NCI-H1048 (cell line): Measurements from ENCODE around the gene BST2.
"Not testable (repeated sequence)": the region's sequence is repeated elsewhere in the genome, so short reads cannot be mapped to it uniquely, and the experiment has no call there.

Experiments
- DNase-seq: peaks from one replicate; lab custom pipeline; 2025; lab: John Stamatoyannopoulos, UW

The BST2 gene

DNA sequence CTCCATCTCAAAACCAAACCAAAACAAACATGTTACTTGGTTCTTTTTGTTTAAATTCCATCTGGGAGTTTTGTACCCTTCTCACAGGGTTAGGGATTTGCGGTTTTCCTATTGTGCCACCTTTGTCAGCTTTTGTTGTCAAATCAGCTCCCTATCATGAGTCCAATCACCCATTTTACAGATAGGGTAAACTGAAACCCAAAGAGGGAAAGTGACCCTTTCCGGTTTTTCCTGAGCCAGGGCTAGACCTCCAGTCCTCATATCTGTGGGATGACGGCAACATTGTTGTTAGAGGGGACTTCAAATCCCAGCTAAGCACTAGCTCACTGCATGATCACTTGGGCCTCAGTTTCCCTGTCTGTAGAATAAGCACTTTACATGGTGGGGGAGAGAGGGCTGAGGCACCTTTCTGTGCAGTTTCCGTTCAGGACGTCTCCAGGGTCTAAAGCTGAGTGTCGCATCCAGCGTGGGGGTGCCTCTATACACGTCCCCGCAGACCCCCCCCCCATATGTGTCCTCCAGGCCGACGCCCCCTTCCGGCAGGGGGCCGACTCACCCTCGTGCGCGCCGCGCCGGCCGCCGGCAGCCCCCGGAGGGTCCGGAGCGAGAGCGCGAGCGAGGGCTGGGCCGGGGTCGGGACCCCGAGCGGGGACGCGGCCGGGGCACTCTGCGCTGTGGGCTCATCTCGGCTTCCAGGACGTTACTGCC lies 15.3 kb downstream of the BST2 start:
- DNase-seq = no peak

DNA sequence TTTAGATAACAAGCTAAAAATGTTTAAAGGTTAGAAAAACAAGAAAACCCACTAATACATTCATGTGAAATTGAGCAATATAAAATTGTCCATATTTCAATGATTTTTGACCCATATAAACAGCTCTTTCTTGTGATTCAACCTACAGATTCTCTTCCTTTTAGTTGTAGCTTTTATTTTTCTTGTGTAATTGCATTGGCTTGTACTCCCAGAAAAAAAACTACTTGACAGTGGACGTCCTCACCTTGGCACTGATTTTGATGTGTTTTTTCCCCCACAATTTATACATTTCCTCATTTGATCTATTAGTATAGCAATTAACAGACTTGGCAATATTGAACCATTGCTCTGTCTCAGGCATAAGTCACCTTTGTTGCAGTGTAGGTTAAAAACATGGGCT lies 16.1 kb downstream of the BST2 start:
- DNase-seq = no peak

DNA sequence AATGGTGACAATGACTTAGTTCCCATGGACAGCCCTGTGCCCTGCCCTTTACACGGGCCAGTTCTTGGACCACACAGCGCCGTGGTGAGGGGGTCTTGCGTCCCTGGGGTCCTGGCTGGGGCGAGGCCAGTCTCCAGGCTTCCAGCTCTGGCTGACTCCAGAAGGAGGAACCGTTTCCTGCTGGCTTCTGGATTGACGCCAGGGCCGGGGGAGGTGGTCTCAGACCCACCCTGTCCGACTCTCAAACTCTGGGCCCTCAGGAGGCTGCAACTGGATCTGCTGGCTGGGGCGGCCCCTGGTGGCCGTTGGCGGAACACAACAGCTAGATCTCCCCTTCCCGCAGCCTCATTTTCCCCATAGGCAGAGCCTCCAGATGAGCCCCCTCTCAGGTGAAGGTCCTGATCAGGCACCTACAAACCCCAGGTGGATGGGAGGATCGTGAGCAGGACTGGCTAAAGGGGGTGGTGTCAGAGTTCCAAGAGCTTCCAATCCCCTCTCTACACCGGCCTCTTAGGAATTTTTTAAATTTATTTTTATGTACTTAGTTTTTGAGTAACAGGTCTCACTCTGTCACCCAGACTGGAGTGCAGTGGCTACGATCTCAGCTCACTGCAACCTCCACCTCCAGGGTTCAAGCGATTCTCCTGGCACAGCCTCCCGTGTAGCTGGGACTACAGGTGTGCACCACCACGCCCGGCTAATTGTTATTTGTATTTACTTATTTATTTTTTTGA lies 19.4 kb downstream of the BST2 start:
- DNase-seq = no peak

DNA sequence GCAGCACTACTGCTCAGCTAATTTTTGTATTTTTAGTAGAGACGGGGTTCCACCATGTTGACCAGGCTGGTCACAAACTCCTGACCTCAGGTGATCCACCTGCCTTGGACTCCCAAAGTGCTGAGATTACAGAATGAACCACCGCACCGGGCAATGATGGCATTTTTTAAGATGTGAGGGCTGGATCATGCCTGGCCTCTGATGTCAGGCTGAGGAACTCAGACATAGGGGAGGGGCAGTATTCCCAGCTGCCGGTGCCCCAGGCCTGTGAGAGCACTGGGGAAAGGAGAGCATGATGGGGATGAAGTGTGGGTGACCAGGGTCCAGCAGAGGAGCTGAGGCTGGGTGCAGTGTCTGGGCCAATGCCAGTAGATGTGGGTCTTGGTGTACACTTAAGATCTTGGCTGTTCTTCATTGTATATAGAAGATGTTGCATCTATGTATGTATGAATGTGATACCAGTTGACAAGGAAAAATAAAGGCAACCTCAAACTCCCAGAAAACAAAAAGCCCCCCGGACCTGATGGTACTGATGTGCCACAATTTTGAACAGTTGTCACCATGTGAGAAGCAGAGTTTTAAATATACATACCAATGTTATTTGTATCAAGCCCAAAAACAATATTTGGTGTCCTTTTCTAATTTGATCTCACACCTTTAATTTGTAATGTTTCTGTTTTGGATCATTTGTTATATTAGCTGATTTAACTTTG lies 24.8 kb downstream of the BST2 start:
- DNase-seq = no peak

DNA sequence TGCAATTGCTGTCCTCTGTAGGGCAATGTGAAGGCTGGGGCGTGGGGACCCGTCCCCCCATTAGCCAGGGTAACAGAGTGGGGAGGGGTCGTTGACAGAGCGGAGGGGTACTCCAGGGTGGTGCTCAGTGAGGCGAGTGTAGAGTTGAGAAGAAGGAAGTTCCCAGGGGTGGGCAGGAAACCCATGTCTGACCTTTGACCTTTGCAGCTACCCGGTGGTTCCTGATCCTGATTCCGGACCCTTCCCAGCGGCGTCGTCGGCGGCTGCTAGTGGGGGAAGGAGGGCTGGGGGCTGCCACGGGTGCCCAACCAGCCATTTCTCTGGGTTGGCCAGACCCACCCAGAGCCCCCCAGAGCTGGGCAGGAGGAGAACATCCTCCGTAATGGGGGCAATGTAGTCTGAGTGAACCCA lies 26.2 kb downstream of the BST2 start:
- no peak for DNase-seq

DNA sequence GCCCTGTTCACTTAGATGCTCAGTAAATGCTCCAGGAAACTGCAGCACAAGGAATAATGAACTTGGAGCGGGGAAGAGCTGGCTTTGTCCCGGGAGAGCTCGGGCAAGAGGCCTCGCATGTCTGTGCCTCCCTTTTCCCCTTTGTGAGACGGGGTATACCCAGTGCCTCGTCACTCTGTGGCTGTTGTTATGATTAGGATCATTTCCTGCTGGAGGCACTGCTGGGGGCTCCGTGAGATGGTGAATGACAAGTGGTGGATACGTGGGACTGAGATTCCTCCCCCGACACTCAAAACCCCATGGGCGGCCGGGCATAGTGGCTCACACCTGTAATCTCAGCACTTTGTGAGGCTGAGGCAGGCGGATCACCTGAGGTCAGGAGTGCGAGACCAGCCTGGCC lies 27.2 kb downstream of the BST2 start:
- DNase-seq = no peak

DNA sequence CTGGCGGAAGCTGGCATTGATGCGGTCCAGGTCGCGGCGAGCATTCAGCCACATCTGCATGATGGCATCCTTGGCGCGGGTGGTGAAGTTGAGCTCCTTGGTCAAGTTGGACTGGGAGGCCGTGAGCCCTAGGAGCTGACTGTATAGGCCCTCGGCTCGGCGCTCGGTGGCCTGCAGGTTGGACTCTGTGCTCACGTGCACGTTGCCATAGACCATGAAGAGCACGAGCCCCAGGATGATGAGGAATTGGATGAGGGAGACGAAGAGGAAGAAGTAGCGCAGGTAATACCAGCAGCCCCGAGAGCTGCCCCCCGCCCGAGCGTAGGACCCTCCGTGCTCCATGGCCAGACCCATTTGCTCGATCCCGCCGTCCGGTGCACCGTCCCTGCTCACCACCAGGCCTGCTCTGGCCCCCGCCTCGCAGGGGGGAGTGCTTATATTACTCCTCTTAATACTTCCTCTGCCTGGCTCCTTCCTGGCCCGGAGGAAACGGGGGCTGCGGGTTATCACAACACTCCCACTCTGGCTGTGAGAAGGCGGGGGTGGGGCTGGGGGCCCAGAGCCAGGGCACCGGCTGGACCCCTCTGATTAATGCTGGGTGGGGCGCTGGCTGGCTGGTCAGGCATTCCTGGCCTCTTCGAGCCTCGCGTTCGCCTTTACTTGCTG lies 28.4 kb downstream of the BST2 start, which contains the start of gene PLVAP:
Gene PLVAP (minus strand): TSS at position 408 of the 666 bp plus-strand sequence. CDS start 54 bp downstream, at position 354.
- DNase-seq = no peak

DNA sequence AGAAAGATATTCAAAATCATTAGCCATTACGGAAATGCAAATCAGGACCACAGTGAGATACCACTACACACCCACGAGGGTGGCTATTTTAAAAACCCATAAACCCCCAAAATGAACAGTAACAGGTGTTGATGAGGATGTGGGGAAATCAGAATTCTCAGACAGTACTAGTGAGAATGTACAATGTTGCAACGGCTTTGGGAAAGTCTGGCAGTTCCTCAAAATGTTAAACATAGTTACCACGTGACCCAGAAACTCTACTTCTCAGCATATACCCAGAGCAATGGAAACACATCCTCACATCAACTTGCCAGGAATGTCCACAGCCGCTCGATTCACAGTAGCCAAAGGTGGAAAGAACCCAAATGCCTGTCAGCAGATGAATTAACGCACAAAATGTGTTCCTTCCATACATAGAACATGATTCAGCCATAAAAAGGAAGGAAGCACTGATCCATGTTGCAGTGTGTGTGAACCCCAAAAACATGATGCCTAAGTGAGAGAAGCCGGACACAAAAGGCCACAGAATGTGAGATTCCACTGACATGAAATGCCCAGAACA lies 35.3 kb downstream of the BST2 start:
- no peak for DNase-seq

DNA sequence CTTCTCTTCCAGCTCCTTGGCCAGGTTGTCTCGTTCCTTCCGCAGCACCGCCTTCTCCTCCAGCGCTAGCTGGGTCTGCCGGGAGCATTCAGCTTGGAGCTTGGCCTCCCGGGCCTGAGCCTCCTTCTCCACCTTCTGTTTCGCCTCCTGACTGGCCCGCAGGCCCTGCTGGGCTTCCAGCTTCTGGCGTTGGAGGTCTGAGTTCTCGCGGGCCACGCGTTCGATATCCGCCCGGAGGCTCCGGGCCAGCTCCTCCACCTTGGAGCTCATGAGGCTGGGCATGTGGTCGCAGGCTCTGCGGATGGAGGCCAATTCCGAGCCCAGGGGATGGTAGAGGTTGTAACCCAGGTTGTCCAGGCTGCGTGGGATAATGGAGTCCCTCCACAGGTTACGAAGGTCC lies 40.1 kb downstream of the BST2 start:
- no peak for DNase-seq

DNA sequence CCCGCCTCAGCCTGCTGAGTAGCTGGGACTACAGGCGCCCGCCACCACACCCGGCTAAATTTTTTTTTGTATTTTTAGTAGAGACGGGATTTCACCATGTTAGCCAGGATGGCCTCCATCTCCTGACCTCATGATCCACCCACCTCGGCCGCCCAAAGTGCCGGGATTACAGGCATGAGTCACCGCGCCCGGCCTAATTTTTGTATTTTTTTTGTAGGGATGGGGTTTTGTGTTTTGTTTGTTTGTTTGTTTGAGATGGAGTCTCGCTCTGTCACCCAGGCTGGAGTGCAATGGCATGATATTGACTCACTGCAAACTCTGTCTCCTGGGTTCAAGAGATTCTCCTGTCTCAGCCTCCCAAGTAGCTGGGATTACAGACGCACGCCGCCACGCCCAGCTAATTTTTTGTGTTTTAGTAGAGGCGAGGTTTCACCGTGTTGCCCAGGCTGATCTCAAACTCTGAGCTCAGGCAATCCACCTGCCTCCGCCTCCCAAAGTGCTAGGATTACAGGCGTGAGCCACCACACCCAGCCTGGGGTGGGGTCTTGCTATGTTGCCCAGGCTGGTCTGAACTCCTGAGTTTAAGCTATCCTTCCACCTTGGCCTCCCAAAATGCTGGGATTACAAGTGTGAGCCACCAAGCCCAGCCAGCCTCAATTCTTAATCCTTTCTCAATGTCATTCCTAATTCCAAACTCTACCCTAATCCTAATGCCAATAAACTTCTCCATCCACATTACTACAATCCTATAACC lies 41.4 kb downstream of the BST2 start:
- DNase-seq = not testable (repeated sequence)

DNA sequence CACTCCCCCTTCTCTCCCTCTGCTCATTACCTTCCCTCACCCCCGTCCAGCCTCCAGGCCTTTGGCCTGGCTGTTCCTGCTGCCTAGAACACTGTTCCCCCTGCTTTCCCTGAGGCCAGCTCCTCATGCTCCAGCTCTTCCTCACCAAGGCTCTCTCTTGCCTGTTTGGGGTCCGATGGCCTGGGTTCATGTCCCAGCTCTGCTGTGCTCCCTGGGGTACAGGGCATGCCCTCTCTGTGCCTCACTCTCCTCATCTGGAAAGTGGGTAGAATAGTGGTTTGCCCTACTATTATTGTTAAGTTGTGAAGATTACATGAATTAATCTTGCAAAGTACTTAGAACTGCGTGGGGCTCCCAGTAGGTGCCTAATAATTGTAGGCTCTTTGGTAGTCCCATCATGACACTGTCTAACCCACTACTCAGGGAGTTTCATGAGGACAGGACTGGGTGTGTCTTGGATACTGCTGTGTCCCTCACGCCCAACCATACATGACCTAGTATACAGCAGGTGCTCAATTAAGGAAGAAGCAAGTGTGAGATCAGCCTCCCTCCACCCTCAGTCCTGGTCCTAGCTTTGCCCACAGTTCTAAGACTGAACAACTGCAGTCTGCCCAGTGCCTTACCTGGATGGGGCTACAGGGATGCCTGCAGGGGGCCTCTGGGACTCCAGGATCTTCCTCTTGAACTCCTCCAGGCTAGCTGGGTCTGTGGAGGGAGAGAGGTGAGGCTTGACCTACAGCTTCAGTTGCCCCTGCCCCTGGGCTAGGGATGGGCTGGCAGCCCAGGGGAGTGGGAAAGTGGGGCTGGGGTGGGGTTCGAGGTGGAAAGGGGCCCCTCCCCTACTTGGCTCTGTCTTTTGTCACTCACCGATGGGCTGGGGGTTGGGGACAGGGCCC lies 45.3 kb downstream of the BST2 start:
- DNase-seq = no peak

DNA sequence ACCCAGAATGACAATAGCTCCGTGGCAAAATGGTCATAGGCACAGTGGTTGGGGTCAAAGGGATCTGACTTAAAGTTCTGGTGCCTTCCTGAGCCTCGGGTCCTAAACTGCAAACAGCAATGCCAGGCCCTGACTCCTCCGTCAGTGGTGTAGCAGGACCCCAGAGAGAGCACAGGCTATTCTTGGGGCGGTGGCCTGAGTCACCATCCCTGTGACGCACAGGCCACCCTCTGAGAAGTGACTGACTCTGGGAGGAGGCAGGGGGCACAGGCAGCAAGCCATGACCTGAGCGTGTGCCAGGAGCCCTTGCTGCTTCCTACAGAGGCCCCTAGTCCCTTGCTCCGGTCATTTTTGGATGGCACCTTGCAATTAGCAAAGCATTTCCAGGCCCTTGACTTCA lies 47.0 kb downstream of the BST2 start:
- DNase-seq = no peak

DNA sequence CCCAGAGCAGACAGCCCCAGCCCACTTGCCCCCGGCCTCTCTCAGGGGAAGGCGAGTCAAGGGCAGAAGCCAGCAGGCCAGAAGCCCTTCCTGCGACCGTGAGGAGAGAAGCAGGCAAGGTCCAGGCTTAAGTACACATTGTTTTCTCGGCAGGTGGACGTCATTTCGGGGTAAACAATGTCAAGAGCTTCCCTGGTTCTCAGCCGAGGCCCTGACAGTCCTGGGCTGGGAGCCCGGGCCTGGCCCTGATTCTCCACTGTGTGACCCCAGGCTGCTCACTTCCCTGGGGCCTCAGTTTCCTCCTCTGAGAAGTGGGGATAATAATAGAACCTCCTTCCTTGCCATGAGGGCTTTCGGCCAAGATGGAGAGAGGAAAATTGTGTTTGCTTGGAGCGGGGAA lies 47.7 kb downstream of the BST2 start:
- DNase-seq = no peak

DNA sequence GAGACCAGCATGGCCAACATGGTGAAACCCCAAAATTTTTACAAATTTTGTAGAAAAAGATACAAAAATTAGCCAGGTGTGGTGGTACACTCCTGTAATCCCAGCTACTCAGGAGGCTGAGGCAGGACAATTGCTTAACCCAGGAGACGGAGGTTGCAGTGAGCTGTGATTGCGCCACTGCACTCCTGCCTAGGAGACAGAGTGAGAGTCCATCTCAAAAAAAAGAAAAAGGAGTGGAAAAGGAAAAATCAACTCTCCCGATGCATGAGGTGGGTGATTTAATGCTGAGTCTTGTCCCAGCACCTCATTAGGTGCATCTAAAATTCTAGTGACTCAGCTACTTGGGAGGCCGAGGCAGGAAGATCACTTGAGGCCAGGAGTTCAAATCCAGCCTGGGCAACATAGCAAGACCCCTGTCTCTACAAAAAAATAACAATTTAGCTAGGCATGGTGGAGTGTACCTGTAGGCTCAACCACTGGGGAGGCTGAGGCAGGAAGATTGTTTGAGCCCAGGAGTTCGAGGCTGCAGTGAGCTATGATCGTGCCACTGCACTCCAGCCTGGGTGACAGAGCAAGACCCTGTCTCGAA lies 48.3 kb downstream of the BST2 start:
- no peak for DNase-seq

DNA sequence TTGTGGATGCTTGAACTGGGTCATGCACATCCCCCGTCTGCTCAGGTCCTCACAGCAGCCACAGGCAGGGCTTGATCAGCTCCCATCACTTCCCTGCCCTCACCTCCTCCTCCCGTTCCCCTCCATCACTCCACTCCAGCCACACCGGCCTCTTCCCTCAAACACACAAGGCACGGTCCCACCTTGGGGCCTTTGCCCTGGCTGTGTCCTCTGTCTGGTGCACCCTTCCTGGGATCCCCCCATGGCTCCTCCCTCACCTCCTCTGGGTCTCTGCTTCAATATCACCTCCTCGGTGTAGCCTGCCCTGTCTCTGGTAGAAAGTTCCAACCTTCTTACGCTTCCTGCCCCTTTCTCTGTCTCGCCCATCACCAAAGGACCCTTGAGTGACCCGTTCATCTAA lies 52.0 kb downstream of the BST2 start:
- DNase-seq = no peak
